Activated CD8-positive, alpha-beta memory T cell treated with anti-CD3 and anti-CD28 coated beads for 36 hours (primary cell): ENCODE measurements around the gene PPARA. TPM values are rescaled to one million over a fixed set of nuclear protein-coding genes. Genes with fewer than 3 reads are reported as not detected.
"Not testable (repeated sequence)": the region's sequence is repeated elsewhere in the genome, so short reads cannot be mapped to it uniquely, and the experiment has no call there.

Experiments used
- CTCF ChIA-PET: fragments of 350-600 bp; sonication (Branson Sonifier 250); formaldehyde crosslinking; loops from one replicate; lab custom pipeline; 2021; ENCODE audit warnings: antibody characterized with exemption; lab: Charles Lee
- POLR2A ChIA-PET: fragments of 350-600 bp; sonication (Branson Sonifier 250); formaldehyde crosslinking; loops from one replicate; lab custom pipeline; 2021; ENCODE audit warnings: antibody characterized with exemption; lab: Charles Lee
- total RNA-seq, 2 experiments: library from RNA; stranded (reverse); gene quantifications; one replicate each; pipeline ENCODE4 v1.2.3, GENCODE V29; 2021

PPARA gene
- total RNA-seq, 2 experiments from 2014 or later, result 12.1 to 12.3 TPM

- ChIA-PET POLR2A (interaction anchor here (1.0 kb wide), 1 partner anchor 173 kb away, joined by 3 read pairs; the partner anchor contains the start of gene GTSE1), CTCF (interaction anchor here (1.0 to 3.4 kb wide), 10 partner anchors 8 to 211 kb away, joined by 3 to 19 read pairs (median 6); partner anchors contain the start of gene GTSE1)
Measured at GRCh38 chr22:46122980-46123693, 27.2 kb upstream of the PPARA start.

DNA sequence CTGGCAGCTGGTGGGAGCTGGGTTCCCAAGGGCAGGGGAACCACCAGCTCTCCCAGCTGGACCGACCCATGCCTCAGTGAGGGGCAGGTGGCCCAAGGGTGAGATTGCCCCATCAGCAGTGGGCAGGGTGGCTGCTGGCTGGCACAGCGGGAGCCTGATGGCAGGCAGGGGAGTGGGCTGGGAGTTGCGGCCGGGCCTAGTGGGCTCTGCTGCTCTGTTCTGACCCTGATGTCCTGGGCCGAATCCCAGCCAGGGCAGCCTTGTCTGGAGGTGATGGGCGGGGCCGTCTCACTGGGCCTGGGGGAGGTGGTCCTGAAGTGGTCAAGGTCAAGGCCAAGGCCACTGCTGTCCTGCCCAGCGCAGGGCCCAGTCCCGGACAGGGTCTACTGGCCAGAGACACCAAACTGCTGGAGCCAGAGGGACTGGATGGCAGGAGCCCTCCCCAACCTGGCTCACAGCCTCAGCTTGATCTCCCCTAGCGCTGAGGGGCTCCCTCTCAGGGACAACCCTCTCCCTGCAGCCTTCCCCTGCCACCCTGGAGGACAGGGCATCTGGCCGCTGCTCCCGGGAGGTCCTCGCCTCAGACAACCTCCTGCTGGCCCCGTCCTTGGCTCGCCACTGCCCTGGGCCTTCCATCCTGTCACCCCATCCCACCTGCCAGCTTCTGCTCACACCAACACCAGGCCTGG, 26.5 kb upstream of the PPARA start:
- ChIA-PET CTCF (interaction anchor here (1.2 kb wide), 2 partner anchors 9 to 10 kb away, joined by 3 read pairs; no protein-coding TSS in a partner anchor), POLR2A (no interaction called here)

- POLR2A ChIA-PET, result no interaction called here
- CTCF ChIA-PET, result interaction anchor here (0.6 to 1.2 kb wide), 2 partner anchors 11 to 214 kb away, joined by 3 read pairs; no protein-coding TSS in a partner anchor
Measured at GRCh38 chr22:46124383-46125144, 25.8 kb upstream of the PPARA start.

DNA sequence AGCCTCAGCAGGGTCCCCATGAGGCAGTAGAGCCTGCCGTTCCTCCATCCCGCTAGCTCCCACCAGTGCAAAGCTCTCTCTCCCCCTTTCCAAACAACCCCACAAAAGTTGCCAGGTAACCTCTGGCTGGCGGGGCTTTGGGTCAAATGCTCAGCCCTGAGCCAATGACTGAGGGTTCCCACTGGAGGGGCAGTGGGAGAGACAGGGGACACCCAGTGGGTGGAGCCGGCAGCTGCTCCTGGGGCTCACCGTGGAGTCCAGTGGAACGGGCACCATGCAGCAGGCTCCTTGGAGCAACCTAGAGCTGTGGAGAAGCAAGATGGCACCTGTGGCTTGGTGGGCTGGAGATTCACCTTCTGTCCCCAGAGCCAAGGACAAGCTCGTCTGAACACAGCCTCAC, 25.0 kb upstream of the PPARA start:
- ChIA-PET POLR2A (no interaction called here), CTCF (interaction anchor here (0.6 to 1.0 kb wide), 2 partner anchors 189 to 213 kb away, joined by 3 read pairs; no protein-coding TSS in a partner anchor)

DNA sequence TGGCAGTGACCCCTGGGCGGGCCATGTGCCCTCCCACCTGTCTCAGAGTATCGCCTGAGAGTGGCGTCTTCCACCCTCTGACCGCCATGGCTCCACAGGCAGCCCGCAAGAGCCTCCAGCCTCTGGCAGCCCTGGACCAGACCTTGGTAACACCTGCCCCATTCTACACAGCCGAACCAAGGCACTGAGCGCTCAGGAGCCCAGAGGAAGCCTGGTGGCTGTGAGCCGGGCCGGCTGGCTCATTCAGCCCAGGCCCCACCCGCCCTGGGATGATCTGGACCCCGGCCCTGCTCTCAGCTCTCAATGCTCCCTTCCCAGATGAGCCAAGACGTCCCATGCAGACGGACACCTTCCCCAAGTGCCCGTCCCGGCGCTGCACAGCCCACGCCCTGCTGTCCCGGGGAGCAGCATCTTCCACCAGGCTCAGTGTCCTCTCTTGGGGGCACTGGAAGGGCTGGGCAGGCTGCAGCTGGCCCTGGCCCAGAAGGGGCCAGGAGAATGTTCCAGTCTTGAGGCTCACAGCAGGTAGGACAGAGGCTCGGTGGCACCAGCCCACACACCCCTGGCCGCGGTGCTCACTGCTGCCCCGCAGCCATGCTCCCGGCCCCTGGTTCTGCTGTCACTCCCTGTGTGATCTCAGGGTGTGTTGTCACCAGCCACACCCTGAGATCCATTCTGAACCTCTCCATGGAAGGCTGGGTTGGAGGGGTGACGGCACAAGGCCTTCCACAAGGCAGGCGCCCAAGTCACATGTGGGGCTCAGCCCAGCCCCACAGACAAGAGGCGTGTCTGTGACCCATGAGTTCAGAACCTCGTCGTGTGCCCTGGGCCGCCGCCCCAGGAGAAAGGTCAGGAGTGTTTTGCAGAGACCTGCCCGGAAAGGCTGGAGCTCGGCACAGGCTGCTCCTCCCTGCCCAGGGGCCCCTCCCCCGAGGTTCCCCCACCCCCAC, 24.2 kb upstream of the PPARA start:
- POLR2A ChIA-PET, result no interaction called here
- CTCF ChIA-PET, result interaction anchor here (1.0 kb wide), 1 partner anchor 188 kb away, joined by 3 read pairs; no protein-coding TSS in a partner anchor

- POLR2A ChIA-PET, result no interaction called here
- CTCF ChIA-PET, result no interaction called here
Measured at GRCh38 chr22:46126853-46127385, 23.4 kb upstream of the PPARA start.

DNA sequence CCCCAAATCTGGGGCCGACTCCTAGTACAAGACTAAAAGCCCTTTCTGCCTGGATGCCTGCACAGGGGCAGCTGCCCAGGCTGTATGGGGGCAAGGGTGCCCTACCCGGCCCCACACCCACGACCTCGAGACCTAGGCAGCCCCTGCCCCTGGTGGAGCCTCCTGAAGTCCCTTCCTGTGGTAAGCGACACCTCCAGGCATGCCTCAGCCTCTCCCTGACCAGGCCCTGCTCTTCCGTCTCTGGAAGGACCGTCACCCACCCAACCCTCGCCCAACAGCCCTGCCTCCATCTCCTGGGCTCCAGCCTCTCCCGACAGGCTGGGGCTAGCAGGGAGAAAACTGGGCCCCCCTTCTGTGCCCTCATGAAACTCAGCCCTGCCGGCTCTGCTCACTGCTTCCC, 22.8 kb upstream of the PPARA start:
- ChIA-PET CTCF (no interaction called here), POLR2A (no interaction called here)

- ChIA-PET CTCF (interaction anchor here (1.1 kb wide), 1 partner anchor 11 kb away, joined by 3 read pairs; no protein-coding TSS in a partner anchor), POLR2A (no interaction called here)
Measured at GRCh38 chr22:46128606-46129005, 21.7 kb upstream of the PPARA start.

DNA sequence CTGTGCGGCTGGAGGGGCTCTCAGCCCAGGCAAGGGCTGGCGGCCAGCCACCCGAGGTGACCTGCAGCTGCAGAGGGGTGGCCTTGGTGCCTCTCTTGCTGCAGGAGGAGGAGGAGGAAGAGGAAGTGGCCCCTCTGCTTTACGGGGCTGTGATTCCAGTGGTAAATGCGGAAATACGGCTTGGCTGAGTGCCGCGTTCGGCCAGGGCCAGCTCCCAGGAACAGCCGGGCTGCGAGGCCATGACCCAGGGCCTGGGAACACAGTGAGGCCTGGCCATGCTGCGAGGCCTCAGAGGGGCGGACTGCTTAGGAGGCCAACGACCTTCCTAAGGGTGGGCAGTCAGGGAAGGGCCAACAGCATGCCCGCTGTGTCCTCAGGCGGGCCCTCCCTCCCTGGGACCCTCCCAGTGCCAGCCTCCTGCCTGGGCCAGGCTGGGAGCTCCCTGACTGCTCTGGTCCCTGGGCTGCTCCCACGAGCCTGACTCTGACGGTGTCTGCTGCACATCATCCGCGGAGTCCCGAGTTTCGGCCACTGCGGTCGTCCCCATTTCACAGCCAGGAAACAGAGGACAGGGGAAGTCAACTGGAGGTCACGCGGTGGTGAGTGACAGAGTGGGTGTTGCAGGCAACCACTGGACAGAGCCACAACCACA, 20.8 kb upstream of the PPARA start:
- ChIA-PET POLR2A (no interaction called here), CTCF (interaction anchor here (1.1 kb wide), 1 partner anchor 12 kb away, joined by 3 read pairs; no protein-coding TSS in a partner anchor)

DNA sequence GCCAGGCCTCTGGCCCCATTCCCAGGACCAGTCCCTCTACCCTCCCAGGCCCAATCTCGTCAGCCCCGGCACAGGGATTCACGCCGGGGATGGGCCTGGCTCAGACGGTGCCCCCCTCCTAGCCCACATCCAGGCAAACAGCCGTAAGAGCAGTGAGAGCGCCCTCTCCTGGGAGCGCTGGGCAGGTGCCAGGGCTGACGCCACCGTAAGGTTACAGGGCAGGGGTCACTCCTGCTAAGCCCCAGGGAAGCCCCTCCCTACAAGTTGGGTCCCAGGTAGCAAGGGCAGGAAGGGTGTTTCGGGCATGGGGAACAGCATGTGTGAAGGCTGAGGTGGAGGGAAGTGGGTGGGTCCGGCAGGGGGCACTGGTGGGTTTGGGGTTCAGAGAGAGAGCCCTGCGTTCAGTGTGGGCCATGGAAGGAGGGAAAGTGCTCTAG, 19.2 kb upstream of the PPARA start:
- ChIA-PET CTCF (no interaction called here), POLR2A (no interaction called here)

DNA sequence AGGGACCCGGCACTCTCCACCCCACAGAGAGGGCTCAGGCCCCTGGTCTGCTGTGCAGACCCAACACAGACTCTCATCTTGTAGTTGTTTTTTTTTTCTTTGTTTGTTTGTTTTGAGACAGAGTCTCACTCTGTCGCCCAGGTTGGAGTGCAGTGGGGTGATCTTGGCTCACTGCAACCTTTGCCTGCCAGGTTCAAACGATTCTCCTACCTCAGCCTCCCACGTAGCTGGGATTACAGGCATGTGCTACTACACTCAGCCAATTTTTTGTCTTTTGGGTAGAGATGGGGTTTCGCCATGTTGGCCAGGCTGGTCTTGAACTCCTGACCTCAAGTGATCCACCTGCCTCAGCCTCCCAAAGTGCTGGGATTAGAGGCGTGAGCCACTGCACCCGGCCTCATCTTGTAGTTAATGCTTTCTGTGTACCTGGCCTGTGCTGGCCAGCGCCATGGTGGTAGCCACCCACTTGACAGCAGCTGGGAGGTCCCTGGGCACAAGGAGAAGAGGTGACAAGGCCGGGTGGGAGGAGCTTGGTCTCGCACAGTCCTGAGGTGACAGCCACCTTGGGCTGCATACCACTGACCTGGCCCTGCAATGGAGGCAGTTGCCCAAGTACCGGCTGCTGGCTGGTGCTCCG, 18.0 kb upstream of the PPARA start:
- CTCF ChIA-PET, result interaction anchor here (0.9 to 1.0 kb wide), 2 partner anchors 15 to 185 kb away, joined by 3 to 4 read pairs; no protein-coding TSS in a partner anchor
- POLR2A ChIA-PET, result not testable (repeated sequence)

- ChIA-PET POLR2A (no interaction called here), CTCF (interaction anchor here (0.5 to 1.0 kb wide), 2 partner anchors 16 to 88 kb away, joined by 3 to 4 read pairs; no protein-coding TSS in a partner anchor)
Measured at GRCh38 chr22:46132830-46133587, 17.3 kb upstream of the PPARA start.

DNA sequence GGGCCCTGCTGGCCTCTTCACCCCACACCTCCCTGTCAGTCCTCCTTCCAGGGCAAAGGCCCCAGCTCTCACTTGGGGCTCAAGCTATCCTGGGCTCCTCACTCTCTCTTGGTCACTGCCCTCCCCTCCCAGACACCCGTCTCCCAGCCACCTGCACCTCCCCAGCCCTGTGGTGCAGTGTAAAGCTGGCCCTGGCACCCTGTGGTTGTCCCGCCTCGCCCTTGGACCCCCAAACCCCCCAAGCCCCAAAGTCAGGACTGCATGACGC, 16.8 kb upstream of the PPARA start:
- CTCF ChIA-PET, result interaction anchor here (0.5 kb wide), 1 partner anchor 87 kb away, joined by 3 read pairs; no protein-coding TSS in a partner anchor
- POLR2A ChIA-PET, result no interaction called here

GRCh38 chr22:46134111-46134705, 16.1 kb upstream of the PPARA start:
- ChIA-PET CTCF (no interaction called here), POLR2A (no interaction called here)

DNA sequence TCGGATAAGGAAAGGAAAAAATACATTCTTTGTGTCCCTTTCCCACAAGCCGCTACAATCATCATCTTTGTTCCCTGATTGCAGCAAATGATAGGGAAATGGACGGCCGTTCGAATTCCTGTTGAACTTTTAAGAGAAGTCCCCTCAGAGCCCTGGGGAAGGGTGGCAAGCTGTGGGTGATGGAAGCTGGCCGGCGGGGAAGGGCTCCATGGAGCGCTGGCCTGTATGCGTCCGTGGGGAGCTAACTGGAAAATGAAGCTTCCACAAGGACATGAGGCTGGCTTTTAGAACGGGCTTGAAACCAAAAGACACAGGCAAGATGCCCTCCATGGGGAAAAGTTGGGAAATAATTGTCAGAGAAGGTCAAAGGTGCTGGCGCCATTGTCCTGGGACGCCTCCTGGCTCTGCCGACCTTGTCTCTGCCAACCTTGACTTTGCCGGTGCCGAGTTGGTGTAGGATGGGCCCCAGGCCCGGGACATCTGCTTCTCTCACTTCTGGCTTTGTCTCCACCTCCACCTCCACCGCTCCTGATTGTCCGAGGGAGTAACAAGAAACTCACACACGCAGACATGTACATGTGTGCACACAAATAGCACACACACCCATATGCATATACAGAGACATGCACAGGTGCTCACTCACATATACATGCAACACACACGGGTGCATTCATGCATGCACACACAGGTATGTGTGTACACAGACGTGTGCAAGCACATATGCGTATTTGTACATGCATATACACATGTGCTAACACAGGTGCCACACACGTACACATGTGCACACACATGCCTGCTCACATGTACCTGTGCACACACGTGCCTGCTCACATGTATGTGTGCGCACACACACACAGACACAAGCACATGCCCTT, 14.5 kb upstream of the PPARA start:
- ChIA-PET POLR2A (no interaction called here), CTCF (interaction anchor here (1.4 kb wide), 1 partner anchor 272 kb away, joined by 3 read pairs; no protein-coding TSS in a partner anchor)
